ENCODE data around the gene CER1.
"Not testable (repeated sequence)": the region's sequence is repeated elsewhere in the genome, so short reads cannot be mapped to it uniquely, and the experiment has no call there.

The CER1 gene

DNA sequence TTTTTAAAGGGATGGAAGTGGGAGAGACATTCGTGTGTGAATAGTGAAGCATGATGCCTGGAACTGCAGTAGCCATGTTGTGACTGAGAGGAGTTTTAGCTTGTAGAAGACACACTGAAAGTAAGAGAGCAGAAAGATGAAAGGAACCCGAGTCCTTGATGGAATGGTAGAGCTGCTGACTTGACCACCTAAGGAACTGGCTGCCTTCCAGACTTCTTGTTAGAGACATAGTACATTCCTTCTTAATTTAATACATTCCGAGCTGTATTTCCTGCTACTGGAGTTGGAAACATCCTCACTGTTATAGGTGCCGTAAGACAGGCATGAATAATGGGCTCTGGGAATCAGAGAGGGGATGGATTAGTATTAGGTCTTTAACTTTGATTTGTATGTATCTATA, 7.4 kb downstream of the CER1 start:
- no peak for DNase-seq (ENCODE audit: low read depth in 2 of 2)

DNA sequence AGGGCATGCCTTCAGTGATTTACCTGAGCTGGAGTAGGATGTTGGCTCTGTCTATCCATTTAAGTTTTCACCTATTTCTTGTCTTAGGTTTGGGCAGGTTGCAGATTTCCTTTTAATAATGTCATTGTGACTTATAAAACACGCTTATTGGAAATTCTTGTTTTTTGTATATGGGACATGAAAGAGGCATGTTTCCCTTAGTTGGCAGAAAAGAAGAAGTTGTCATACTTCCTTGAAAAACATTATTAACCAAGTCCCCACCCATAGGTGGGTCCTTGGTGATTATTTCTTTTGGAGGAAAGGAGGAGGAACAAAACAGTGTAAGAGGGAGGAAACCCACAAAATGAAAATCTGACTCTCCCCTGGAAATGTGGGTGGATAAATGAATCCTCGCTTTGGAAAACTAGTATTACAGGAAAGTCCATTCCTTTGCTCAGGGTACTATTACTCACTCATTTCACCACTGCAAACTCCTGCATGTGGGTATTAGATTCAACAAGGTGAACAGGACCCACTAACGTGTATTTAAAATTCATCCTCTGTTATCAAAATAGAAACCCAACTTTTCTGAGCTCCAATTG, 9.3 kb downstream of the CER1 start:
- no peak for DNase-seq (ENCODE audit: low read depth in 2 of 2)

DNA sequence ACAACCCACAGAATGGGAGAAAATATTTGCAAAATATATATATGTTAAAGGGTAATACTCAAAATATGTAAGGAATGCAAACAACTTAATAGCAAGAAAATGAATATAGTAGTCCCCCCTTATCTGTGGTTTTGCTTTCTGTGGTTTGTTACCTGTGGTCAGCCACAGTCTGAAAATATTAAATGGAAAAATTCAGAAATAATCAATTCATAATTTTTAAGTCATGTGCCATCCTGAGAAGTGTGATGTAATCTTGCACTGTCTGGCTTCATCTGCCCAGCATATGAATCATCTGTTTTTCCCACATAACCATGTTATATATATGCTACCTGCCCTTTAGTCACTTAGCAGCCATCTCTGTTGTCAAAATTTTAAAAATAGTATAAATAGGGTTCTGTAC, 11.7 kb downstream of the CER1 start:
- no peak for DNase-seq (ENCODE audit: low read depth in 2 of 2)

DNA sequence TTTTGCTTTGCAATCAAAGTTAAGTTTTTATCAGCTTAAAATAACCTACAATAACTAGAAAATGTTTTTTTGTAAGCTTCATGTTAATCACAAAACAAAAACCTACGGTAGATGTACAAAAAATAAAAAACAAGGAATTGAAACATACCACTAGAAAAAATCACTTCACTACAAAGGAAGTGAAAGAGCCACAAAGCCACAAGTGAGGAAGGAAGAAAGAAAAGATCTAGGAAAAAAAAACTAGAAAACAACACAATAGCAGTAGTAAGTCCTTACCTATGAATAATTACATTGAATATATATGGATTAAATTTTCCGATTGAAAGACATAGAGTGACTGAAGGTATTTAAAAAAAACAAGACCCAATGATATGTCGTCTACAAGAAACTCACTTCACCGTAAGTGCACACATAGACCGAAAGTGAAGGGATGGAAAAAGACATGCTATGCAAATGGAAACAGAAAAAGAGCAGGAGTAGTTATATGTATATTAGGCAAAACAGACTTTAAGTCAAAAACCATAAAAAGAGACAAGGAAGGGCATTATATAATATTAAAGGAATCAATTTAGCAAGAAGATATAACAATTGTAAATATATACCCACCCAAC, 15.9 kb downstream of the CER1 start:
- no peak for DNase-seq (ENCODE audit: low read depth in 2 of 2)

DNA sequence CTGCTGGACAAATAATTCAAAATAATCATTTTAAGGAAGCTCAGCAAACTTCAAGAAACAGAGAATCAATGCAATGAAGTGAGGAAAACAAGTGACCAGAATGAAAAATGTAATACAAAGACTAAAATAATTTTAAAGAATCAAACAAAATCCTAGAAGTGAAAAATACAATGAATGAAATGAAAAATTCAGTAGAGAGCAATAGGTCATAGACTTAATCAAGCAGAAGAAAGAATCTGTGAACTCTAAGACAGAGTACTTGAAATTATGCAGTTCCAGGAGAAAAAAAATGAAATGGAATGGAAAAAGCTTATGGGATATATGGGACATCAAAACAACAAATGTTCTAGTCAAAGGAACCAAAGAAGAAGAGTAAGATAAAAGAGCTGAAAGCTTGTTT, 17.5 kb downstream of the CER1 start:
- no peak for DNase-seq (ENCODE audit: low read depth in 2 of 2)

DNA sequence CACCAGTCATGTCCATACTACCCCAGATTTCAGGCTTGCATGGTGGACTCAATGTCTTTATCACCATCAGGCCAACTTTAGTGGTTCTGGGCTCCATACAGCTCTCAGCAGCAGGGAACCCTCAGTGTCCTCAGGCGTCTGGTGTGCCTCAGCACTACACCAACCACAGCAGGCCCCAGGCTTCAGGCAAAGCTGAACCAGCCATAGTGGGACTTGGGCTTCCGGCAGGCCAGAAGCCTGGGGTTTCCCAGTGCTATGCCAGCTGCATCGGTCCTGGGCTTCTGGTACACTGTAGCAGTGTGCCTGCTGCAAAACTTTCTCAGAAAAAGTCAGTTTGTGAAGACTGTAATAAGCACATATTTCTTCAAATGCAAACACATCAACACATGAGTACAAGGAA, 18.3 kb downstream of the CER1 start:
- no peak for DNase-seq (ENCODE audit: low read depth in 2 of 2)

DNA sequence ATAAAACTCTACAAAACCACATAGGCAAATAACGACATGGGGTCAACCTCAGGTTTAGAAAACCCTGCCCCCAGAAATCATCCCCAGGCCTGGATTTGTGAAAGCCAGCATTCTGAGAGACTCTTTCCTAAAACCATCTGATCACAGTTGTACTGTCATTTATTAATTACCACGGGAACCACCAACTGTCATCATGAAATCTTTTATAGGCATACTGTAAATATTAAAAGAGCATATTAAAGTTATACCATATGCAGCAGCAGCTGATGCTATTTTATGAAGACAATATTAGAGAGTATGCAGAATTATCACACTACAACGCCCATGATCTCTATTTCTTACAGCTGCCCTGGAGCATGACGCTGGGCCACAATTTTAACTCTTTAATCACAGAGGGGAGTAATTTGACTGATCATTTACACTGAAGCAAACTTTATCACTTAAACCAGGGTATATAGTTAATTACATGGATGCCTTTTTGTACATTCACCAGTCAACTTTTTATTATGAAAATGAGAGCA, 20.3 kb downstream of the CER1 start:
- no peak for DNase-seq (ENCODE audit: low read depth in 2 of 2)

DNA sequence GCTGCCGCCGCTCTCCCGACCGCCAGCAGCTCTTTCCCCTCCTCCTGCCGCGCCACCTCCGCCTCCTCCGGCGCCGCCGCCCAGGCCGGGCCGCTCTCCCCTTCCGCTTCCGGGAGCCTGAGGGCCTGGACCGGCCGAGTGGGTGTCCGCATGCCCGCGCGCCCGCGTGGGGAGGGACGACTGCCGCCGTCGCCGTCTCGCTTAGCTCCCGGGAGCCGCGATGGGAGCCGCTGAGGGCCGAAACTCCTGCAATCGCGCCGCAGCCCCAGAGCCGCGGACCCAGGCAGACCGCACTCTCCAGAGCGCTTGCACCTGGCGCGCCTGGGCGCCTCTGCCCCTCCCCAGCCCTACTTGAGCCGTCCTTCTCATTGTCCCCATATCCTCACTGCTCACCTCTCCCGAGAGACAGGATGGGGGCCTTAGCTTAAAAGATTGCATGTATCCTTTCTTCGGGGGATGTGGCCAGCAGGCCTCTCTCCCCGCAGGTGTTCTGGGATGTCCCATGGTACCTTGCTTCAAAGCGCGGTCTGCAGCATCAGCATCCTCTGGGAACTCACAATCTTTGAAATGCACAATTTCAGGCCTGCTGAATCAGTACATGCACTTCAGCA, 29.2 kb downstream of the CER1 start, which contains the start of gene ZDHHC21:
TSS of gene ZDHHC21 (minus strand) at position 182 of the 611 bp plus-strand sequence. CDS start 19,092 bp downstream, outside the sequence.
- DNase-seq (ENCODE audit: low read depth in 2 of 2): peak; percentile 49 to 53

DNA sequence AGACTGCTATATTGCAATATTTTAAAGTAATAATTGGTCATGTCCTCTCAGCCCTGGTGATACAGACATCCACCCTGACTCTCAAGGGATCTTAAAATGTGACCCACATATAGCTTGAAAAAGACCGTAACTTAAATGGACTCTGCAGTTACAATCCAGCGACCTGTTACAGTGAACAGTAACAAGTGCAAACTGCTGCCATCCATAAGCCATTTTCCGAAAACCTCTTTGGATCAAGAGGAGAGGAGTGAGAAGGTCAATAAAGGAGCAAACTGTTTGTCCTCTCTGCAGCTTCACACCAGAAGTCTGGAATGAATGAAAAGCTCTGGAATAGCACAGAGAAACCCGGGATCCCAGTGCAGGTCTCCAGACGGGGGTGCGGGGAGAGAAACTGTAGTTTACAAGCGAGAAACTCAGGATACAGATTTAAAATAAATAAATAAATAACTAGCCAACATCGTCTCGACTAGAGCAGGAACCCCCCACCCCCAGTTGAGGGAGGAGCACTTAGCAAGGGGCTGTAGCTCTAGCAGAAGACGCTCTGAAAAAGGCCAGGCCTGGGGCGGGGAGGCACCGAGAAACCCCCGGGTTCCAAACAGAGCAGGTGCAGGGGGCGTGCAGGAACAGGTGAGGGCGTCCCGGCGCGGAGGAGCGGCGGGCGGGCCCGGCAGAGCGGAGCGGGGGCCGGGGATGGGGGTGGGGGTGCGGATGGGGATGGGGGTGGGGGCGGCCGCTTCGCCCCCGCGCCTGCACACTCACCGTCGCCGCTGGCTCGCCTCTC, 29.9 kb downstream of the CER1 start:
- DNase-seq (ENCODE audit: low read depth in 2 of 2): no peak

DNA sequence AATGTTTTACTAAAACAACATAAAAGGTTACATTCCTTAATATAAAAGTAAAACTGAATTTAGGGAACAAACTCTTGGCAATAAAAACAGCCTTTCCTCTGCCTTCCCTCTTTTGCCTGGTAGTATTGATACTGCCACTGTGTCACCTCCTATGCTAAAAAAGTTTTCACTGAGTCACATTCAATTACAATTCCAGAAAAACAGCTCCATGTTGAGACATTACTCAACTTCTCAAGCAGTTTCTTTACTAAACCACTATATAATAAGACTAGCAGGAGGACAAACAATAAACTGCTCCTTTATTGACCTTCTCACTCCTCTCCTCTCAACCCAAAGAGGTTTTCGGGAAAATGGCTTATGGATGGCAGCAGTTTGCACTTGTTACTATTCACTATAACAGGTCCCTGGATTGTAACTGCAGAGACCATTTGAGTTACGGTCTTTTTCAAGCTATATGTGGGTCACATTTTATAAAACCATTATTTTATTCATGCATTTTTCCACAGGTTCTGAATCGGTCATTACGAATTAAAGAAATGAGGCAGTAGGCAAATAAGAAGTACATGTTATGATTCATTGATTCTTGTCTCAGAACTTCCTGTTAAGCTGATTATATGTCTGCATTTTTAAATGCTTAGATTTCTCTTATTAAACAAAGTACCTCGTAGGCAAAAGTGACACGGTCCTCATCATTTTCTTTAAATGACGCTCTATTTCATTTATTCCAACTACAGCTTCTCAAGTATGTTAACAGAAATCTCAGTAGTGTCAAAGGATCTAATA, 31.4 kb downstream of the CER1 start:
- no peak for DNase-seq (ENCODE audit: low read depth in 2 of 2)

DNA sequence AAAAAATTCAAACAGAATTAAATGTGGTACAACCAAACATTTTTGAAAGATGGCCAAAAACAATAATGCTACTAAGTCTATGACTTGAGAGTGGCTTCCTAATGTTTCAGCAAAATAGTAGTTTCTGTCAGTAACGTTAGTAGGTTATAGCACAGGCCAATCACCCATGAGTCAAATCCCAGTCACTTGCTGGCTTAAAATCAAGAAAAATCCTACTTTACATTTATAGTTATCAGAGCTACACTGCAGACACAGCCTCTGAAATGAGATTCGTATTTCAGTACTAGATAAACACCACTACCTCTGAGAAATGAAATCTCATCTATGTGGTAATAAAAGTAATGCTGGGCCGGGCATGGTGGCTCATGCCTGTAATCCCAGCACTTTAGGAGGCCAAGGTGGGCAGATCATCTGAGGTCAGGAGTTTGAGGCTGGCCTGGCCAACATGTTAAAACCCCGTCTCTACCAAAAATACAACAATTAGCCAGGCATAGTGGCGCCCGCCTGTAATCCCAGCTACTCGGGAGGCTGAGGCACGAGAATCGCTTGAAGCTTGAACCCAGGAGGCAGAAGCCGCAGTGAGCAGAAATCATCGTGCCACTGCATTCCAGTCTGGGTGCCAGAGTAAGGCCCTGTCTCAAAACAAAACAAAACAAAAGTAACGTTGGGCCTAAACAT, 35.4 kb downstream of the CER1 start:
- DNase-seq (ENCODE audit: low read depth in 2 of 2): no peak

DNA sequence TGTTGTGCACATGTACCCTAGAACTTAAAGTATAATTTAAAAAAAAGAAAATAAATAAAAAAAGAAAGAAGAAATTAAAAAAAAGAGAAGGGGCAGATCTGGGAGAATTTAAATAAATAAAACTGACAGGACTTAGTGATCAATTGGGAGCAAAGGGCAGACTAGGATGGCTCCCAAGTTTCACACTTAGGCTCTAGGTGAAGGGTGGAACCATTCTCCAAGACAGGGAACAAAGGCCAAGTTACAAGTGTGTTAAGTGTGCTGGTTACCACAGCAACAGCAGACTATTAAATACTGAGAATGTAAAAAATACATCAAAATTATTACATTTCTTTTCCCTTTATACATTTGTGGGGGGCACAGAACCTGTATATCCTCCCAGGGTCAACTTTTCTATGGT, 36.4 kb downstream of the CER1 start:
- no peak for DNase-seq (ENCODE audit: low read depth in 2 of 2)

DNA sequence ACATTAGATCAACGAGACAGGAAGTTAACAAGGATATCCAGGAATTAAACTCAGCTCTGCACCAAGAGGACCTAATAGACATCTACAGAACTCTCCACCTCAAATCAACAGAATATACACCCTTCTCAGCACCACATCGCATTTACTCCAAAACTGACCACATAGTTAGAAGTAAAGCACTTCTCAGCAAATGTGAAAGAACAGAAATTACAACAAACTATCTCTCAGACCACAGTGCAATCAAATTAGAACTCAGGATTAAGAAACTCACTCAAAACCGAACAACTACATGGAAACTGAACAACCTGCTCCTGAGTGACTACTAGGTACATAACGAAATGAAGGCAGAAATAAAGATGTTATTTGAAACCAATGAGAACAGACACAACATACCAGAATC, 39.9 kb downstream of the CER1 start:
- DNase-seq (ENCODE audit: low read depth in 2 of 2): not testable (repeated sequence)

DNA sequence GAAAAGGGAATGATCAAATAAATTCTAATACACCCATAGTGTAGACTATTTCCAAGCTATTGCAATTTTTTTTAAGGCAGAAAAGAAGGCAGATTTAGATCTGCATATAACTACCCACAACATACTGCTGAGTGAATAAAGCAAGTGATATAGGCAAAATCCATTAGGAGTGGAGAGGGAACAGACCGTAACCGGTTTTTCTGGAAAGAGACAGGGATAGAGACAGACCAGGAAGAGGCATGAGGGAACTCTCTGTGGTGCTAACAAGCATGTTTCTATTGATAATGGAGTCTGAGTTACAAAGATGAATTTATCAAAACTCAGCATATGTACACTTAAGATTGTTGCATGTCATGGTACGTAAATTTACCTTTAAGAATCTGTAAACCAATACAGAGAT, 43.8 kb downstream of the CER1 start:
- no peak for DNase-seq (ENCODE audit: low read depth in 2 of 2)

DNA sequence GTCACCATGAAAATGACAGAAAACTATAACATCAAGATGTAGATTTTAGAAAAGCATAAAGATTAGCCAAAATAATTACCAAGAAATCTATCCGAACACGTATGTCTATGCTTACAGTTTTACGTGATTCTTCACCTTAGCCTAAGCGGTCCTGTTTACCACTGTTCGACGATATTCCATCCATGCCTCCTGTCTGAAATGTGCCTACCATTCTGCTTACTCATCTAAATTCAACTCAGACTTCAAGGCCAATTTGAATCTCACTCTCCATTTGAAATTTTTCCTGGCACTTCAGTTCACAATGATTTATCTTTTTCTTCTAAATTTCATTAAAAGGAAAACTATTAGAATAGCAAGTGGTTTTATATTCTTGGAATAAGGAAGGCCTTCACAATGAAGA, 44.7 kb downstream of the CER1 start:
- DNase-seq (ENCODE audit: low read depth in 2 of 2): no peak

DNA sequence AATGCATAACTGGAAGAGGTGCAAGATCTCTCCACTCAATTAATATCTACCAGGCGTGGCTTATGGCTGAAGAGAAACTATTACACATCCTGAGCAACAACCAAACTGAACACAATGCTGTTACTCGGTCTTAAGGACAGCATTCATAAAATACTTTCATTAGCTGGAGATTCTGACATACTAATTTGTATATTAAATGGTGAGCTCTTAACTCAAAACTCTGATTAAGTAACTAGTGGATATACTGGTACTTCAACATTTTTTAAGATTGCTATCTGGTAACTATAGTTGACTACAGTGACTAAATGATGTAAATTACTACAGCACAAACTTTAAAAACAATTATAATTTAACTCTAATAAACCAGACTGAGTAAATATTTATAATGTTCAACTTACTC, 45.1 kb downstream of the CER1 start:
- DNase-seq (ENCODE audit: low read depth in 2 of 2): no peak

DNA sequence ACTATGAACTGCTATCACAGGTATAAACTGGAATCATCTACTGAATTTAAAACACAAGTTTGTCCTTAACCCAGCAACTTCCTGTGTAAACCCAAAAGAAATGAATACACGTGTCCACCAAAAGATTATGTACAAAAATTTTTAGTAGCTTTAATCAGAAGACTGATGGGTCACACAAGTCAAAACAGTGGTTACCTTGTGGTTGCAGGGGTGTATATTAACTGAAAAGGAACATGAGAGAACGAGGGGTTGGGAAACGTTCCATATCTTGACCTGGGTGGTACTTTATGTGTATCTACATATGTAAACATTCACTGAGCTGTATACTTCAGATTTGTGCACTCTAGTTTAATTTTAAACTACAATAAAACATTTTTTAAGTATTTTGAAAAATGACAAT, 47.9 kb downstream of the CER1 start:
- no peak for DNase-seq (ENCODE audit: low read depth in 2 of 2)

DNA sequence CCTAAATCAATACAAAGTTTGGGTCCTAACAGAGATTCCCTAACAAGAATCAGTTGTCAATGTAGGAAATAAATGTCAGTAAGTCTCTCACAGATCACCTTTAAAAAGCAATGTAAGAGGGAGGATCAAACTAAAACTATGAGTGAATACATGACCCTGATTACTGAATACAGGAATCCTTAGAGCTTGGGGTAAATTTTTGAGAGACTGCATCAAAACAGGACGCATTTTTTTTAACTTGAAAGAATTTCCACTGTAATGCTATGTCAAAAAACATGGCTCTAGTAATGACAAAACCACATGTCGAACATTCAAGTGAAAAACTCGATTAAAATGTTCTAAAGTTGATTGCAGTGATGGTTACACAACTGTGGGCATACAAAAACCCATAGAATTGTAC, 51.2 kb downstream of the CER1 start:
- DNase-seq (ENCODE audit: low read depth in 2 of 2): no peak

DNA sequence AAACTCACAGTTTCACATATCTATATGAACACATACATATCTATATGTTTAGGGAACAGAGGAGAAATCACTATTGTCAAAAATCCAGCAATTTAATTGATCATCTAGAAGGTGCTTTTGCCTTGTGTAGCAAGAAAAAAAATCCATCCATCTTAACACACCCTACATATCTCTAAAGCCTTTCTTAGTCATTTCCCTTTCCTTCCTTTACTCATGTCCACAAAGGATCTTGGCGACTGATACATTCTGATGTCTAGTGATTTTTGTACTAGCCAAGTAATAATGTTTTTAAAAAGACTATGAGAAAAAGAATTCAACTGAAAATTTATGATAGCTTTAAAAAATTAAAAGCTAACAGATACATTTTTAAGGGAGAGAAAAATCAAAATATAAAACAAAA, 51.8 kb downstream of the CER1 start:
- no peak for DNase-seq (ENCODE audit: low read depth in 2 of 2)

Data from stimulated activated CD8-positive, alpha-beta memory T cell treated with anti-CD3 and anti-CD28 coated beads, Interleukin-15, amount 100 ng/mL, for 48 hours (primary cell).